T-cell (primary cell): ENCODE results near the gene PARP11. TPM values are rescaled to one million over a fixed set of nuclear protein-coding genes. Genes with fewer than 3 reads are reported as not detected.

Source experiments
- ATAC-seq, 4 experiments: fragments of 200-7000 bp in 3 of 4; fragments of 150-1000 bp in 1 of 4; cut with Tn5 transposase; replicated peaks in 1 of 4; 1 replicate in 3 of 4; 2 replicates in 1 of 4; pipeline ENCODE4 v1.10.0; 2021; ENCODE audit warnings: moderate library complexity in 3 of 4, mild to moderate bottlenecking in 2 of 4, moderate number of reproducible peaks in 1 of 4
- CTCF ChIA-PET, 2 donors: fragments of 300-600 bp; sonication (Branson Sonifier 250); formaldehyde crosslinking; loops; one replicate each; lab custom pipeline; 2022; ENCODE audit warnings: antibody characterized with exemption in 2 of 2; lab: Charles Lee
- POLR2A ChIA-PET, 2 donors: fragments of 300-600 bp; sonication (Branson Sonifier 250); formaldehyde crosslinking; loops; one replicate each; lab custom pipeline; 2022; ENCODE audit warnings: antibody characterized with exemption in 2 of 2; lab: Charles Lee
- DNase-seq, 35 experiments: peaks; one replicate each; pipeline versions ENCODE4 v3.0.0 to v3.0.0-alpha.2; 2013 to 2023
- H3K27ac ChIP-seq: one replicate; pipeline ENCODE4 v1.5.1; 2013; ENCODE audit warnings: low read length
- H3K27me3 ChIP-seq, 2 experiments: replicated peaks in 1 of 2; 1 replicate in 1 of 2; 2 replicates in 1 of 2; pipeline versions ENCODE4 v1.6.1 to v1.7.0; 2013; ENCODE audit warnings: low read length in 1 of 2, mixed read lengths in 1 of 2; ENCODE audit not compliant: control insufficient read depth in 2 of 2, insufficient read depth in 2 of 2; ENCODE audit errors: extremely low read depth in 1 of 2
- H3K36me3 ChIP-seq, 2 donors: 1 replicate in 1 of 2; 2 replicates in 1 of 2; pipeline versions ENCODE4 v1.6.1 to v1.7.0; 2013; ENCODE audit warnings: low read length in 1 of 2; ENCODE audit not compliant: control insufficient read depth in 2 of 2, insufficient read depth in 1 of 2; ENCODE audit errors: extremely low read depth in 1 of 2
- H3K4me1 ChIP-seq, 2 experiments: 1 replicate in 1 of 2; 2 replicates in 1 of 2; pipeline versions ENCODE4 v1.6.1 to v1.7.0; 2013; ENCODE audit warnings: low read length in 2 of 2, mixed read lengths in 1 of 2; ENCODE audit not compliant: insufficient read depth in 2 of 2, control insufficient read depth in 1 of 2; ENCODE audit errors: extremely low read depth in 1 of 2
- H3K4me3 ChIP-seq, 2 donors: 1 replicate in 1 of 2; 2 replicates in 1 of 2; pipeline versions ENCODE4 v1.5.1 to v1.7.0; 2013; ENCODE audit warnings: mild to moderate bottlenecking in 2 of 2, low read length in 1 of 2, moderate library complexity in 1 of 2; ENCODE audit not compliant: control insufficient read depth in 1 of 2; ENCODE audit errors: extremely low read depth in 1 of 2
- H3K9me3 ChIP-seq: 2 replicates; pipeline ENCODE4 v1.7.0; 2013
- H3K27ac Mint-ChIP-seq, 2 donors: one replicate each; pipeline ENCODE4 v1.8.0; 2020 to 2021; ENCODE audit warnings: mild to moderate bottlenecking in 2 of 2, mixed read lengths in 2 of 2
- H3K27me3 Mint-ChIP-seq, 2 donors: one replicate each; pipeline ENCODE4 v1.8.0; 2021 to 2022; ENCODE audit warnings: mixed read lengths in 2 of 2
- H3K36me3 Mint-ChIP-seq: one replicate; pipeline ENCODE4 v1.8.0; 2021; ENCODE audit warnings: mixed read lengths
- H3K4me1 Mint-ChIP-seq, 3 donors: one replicate each; pipeline ENCODE4 v1.8.0; 2020 to 2022; ENCODE audit warnings: mixed read lengths in 3 of 3, mild to moderate bottlenecking in 1 of 3
- H3K4me3 Mint-ChIP-seq, 3 donors: one replicate each; pipeline ENCODE4 v1.8.0; 2020 to 2022; ENCODE audit warnings: mild to moderate bottlenecking in 3 of 3, mixed read lengths in 3 of 3, moderate library complexity in 3 of 3
- H3K9me3 Mint-ChIP-seq, 3 donors: one replicate each; pipeline ENCODE4 v1.8.0; 2020 to 2022; ENCODE audit warnings: mixed read lengths in 3 of 3
- WGBS: methylation state at CpG from one replicate; pipeline ENCODE4 v1.1.5; 2013; ENCODE audit warnings: missing lambda C conversion rate; ENCODE audit not compliant: insufficient coverage; 5-methylcytosine and 5-hydroxymethylcytosine counted together
- total RNA-seq, 35 experiments: library from RNA in 6 of 35; stranded (reverse) in 6 of 35; fragments of 120-200 nt in 1 of 35; gene quantifications; one replicate each; pipeline versions ENCODE4 v1.2.1 to v1.2.4 and lab custom pipeline; 2013 to 2026

PARP11 gene
- total RNA-seq, 5 donors from 2014 or later (not counting 1 experiment from before 2014, with no cell fraction given) = 24.9 to 30.2 (median 26.3) TPM

- DNase-seq (no peak), ATAC-seq (no peak)
- H3K27ac ChIP-seq = no peak overlapping the region
- Mint-ChIP-seq H3K27me3 (no peaks in the 10 kb centered on the region), H3K36me3 (peaks cover 32% of the 10 kb centered on the region), H3K4me3 (no peak overlapping the region), H3K9me3 (peaks cover 0 to 18% (median 11%) of the 10 kb centered on the region in 3 donors), H3K27ac (peak overlapping the region; percentile 58 to 90), H3K4me1 (peaks cover 17 to 20% (median 18%) of the 10 kb centered on the region in 3 donors)
- H3K36me3 ChIP-seq = peaks cover 5 to 6% of the 10 kb centered on the region in 2 donors
- no peaks in the 10 kb centered on the region for H3K9me3 ChIP-seq
- no peak overlapping the region for H3K4me3 ChIP-seq
- ChIA-PET CTCF (no interaction called here), POLR2A (no interaction called here)
- peaks cover 0 to 8% of the 10 kb centered on the region in 2 experiments for H3K4me1 ChIP-seq
- 80% methylated on average over 1 of the region's 3 CpGs for WGBS
- no peaks in the 10 kb centered on the region for H3K27me3 ChIP-seq
Observed at GRCh38 chr12:3912863-3913262, 39.7 kb upstream of the PARP11 start.

GRCh38 chr12:3911409-3911808, 38.2 kb upstream of the PARP11 start:
- Histone ChIP-seq H3K36me3 (peaks cover 5 to 6% of the 10 kb centered on the region in 2 donors), H3K4me1 (peaks cover 0 to 17% of the 10 kb centered on the region in 2 experiments), H3K4me3 (no peak overlapping the region), H3K9me3 (no peaks in the 10 kb centered on the region), H3K27me3 (no peaks in the 10 kb centered on the region), H3K27ac (no peak overlapping the region)
- ChIA-PET CTCF (no interaction called here), POLR2A (no interaction called here)
- WGBS = no CpG with 5 or more reads among the region's 1 CpG
- no peak for DNase-seq
- H3K9me3 Mint-ChIP-seq = peaks cover 0 to 18% (median 11%) of the 10 kb centered on the region in 3 donors
- peaks cover 28 to 32% (median 30%) of the 10 kb centered on the region in 3 donors for H3K4me1 Mint-ChIP-seq
- H3K27ac Mint-ChIP-seq = peak overlapping the region; percentile 58 to 81
- peaks cover 32% of the 10 kb centered on the region for H3K36me3 Mint-ChIP-seq
- ATAC-seq = no peak
- no peaks in the 10 kb centered on the region for H3K27me3 Mint-ChIP-seq
- H3K4me3 Mint-ChIP-seq = no peak overlapping the region

- Histone ChIP-seq H3K27me3 (no peaks in the 10 kb centered on the region), H3K27ac (no peak overlapping the region), H3K36me3 (peaks cover 3 to 6% of the 10 kb centered on the region in 2 donors), H3K9me3 (peaks cover 3% of the 10 kb centered on the region), H3K4me3 (peak overlapping the region; percentile 19 to 76), H3K4me1 (peaks cover 3 to 26% of the 10 kb centered on the region in 2 experiments)
- Mint-ChIP-seq H3K36me3 (peaks cover 14% of the 10 kb centered on the region), H3K9me3 (no peaks in the 10 kb centered on the region), H3K4me1 (peaks cover 41 to 63% (median 45%) of the 10 kb centered on the region in 3 donors), H3K4me3 (peak overlapping the region; percentile 82 to 87 (median 82)), H3K27ac (peak overlapping the region; percentile 94), H3K27me3 (no peaks in the 10 kb centered on the region)
- ChIA-PET POLR2A (interaction anchor here in 1 of 2 donors (0.6 to 0.9 kb wide), 2 partner anchors 9 to 36 kb away, joined by 3 read pairs; no protein-coding TSS in a partner anchor), CTCF (interaction anchor here (0.5 to 1.2 kb wide), 3 partner anchors 57 to 364 kb away, joined by 3 to 5 read pairs (median 3); no protein-coding TSS in a partner anchor)
- ATAC-seq = peak; percentile 34 to 46 (median 39)
- 79% methylated on average over 3 of the region's 5 CpGs for WGBS
- DNase-seq = no peak
Observed at GRCh38 chr12:3905664-3906063, 32.5 kb upstream of the PARP11 start.

- Mint-ChIP-seq H3K27me3 (no peaks in the 10 kb centered on the region), H3K4me1 (peaks cover 47 to 69% (median 51%) of the 10 kb centered on the region in 3 donors), H3K36me3 (peaks cover 10% of the 10 kb centered on the region), H3K4me3 (peak overlapping the region; percentile 82 to 87 (median 82)), H3K27ac (peak overlapping the region; percentile 94), H3K9me3 (no peaks in the 10 kb centered on the region)
- peaks cover 1 to 3% of the 10 kb centered on the region in 2 donors for H3K36me3 ChIP-seq
- DNase-seq (peak in 1 of 35 experiments; percentile 23), ATAC-seq (peak; percentile 44 to 66 (median 52))
- H3K27ac ChIP-seq = no peak overlapping the region
- H3K4me3 ChIP-seq = peak overlapping the region; percentile 19 to 76
- H3K27me3 ChIP-seq = no peaks in the 10 kb centered on the region
- ChIA-PET CTCF (interaction anchor here (0.6 to 1.2 kb wide), 2 partner anchors 58 to 190 kb away, joined by 3 to 5 read pairs; no protein-coding TSS in a partner anchor), POLR2A (interaction anchor here in 1 of 2 donors (0.9 kb wide), 1 partner anchor 9 kb away, joined by 3 read pairs; no protein-coding TSS in a partner anchor)
- peaks cover 3 to 29% of the 10 kb centered on the region in 2 experiments for H3K4me1 ChIP-seq
- H3K9me3 ChIP-seq = peaks cover 3% of the 10 kb centered on the region
- 17% methylated on average over 1 of the region's 2 CpGs for WGBS
Observed at GRCh38 chr12:3904999-3905398, 31.8 kb upstream of the PARP11 start.

- Mint-ChIP-seq H3K9me3 (no peaks in the 10 kb centered on the region), H3K4me3 (no peak overlapping the region), H3K27ac (peak overlapping the region in 1 of 2 donors; percentile 43), H3K27me3 (no peaks in the 10 kb centered on the region), H3K36me3 (no peaks in the 10 kb centered on the region), H3K4me1 (peaks cover 60 to 80% (median 64%) of the 10 kb centered on the region in 3 donors)
- DNase-seq = no peak
- no peak overlapping the region for H3K4me3 ChIP-seq
- peaks cover 18 to 40% of the 10 kb centered on the region in 2 experiments for H3K4me1 ChIP-seq
- POLR2A ChIA-PET = interaction anchor here in 1 of 2 donors (0.6 kb wide), 1 partner anchor 86 kb away, joined by 6 read pairs; no protein-coding TSS in a partner anchor
- peaks cover 3% of the 10 kb centered on the region for H3K9me3 ChIP-seq
- H3K27ac ChIP-seq = no peak overlapping the region
- H3K27me3 ChIP-seq = no peaks in the 10 kb centered on the region
- no peaks in the 10 kb centered on the region for H3K36me3 ChIP-seq
- CTCF ChIA-PET = no interaction called here
- ATAC-seq = no peak
Observed at GRCh38 chr12:3902921-3903320, 29.7 kb upstream of the PARP11 start.

GRCh38 chr12:3901116-3901515, 27.9 kb upstream of the PARP11 start:
- H3K4me1 Mint-ChIP-seq = peaks cover 68 to 80% (median 71%) of the 10 kb centered on the region in 3 donors
- no peaks in the 10 kb centered on the region for H3K9me3 Mint-ChIP-seq
- Histone ChIP-seq H3K9me3 (peaks cover 3% of the 10 kb centered on the region), H3K27me3 (no peaks in the 10 kb centered on the region), H3K36me3 (no peaks in the 10 kb centered on the region), H3K4me3 (no peak overlapping the region), H3K4me1 (peaks cover 30 to 48% of the 10 kb centered on the region in 2 experiments), H3K27ac (no peak overlapping the region)
- H3K4me3 Mint-ChIP-seq = no peak overlapping the region
- H3K27ac Mint-ChIP-seq = no peak overlapping the region
- no peaks in the 10 kb centered on the region for H3K27me3 Mint-ChIP-seq
- POLR2A ChIA-PET = no interaction called here
- DNase-seq (no peak), ATAC-seq (no peak)
- CTCF ChIA-PET = interaction anchor here in 1 of 2 donors (0.6 to 1.4 kb wide), 5 partner anchors 8 to 376 kb away, joined by 3 to 5 read pairs (median 3); no protein-coding TSS in a partner anchor
- H3K36me3 Mint-ChIP-seq = no peaks in the 10 kb centered on the region
